Adrenal gland (tissue), 5 donors: ENCODE data around the gene ID1.

ENCODE experiments used
- POLR2A ChIP-seq, 2 donors: fragments of 450-650 bp; IDR thresholded peaks; one replicate each; pipeline ENCODE4 v1.6.1; 2017; ENCODE audit warnings: antibody characterized with exemption in 2 of 2, mild to moderate bottlenecking in 2 of 2, moderate library complexity in 1 of 2
- TF ChIP-seq, protein P1 (sequence below), 6 experiments: fragments of 450-650 bp in 4 of 6; fragments of 200-600 bp in 2 of 6; sonication (generic) in 1 of 6; IDR thresholded peaks; 1 replicate in 5 of 6; 2 replicates in 1 of 6; pipeline versions ENCODE4 v1.5.1 to v1.8.0; 2016 to 2021; ENCODE audit warnings: antibody characterized with exemption in 6 of 6, mild to moderate bottlenecking in 2 of 6, moderate library complexity in 1 of 6
- donor health status: DM: no; HTN: no; CAD: no.

DNA sequence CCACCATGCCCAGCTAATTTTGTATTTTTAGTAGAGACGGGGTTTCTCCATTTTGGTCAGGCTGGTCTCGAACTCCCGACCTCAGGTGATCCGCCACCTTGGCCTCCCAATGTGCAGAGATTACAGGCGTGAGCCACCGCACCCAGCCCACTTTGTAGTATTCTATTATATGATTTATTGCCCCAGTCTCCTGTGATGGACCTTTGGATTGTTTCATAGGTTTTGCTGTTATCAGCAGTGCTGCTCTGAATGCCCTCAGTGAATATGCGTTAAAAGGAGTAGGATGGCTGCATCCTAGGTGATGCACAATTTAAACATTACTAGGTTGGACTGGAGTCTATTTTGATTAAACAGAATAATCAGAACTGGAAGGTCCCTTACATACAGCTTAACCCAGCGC is 10.3 kb downstream of the ID1 start:
- TF ChIP-seq, protein P1, sequence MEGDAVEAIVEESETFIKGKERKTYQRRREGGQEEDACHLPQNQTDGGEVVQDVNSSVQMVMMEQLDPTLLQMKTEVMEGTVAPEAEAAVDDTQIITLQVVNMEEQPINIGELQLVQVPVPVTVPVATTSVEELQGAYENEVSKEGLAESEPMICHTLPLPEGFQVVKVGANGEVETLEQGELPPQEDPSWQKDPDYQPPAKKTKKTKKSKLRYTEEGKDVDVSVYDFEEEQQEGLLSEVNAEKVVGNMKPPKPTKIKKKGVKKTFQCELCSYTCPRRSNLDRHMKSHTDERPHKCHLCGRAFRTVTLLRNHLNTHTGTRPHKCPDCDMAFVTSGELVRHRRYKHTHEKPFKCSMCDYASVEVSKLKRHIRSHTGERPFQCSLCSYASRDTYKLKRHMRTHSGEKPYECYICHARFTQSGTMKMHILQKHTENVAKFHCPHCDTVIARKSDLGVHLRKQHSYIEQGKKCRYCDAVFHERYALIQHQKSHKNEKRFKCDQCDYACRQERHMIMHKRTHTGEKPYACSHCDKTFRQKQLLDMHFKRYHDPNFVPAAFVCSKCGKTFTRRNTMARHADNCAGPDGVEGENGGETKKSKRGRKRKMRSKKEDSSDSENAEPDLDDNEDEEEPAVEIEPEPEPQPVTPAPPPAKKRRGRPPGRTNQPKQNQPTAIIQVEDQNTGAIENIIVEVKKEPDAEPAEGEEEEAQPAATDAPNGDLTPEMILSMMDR (IDR thresholded peaks at IDR 0.05), result no peak
- TF ChIP-seq POLR2A (IDR thresholded peaks at IDR 0.05), result no peak
